ENCODE data around the gene TCAF2. TPM values are rescaled to one million over a fixed set of nuclear protein-coding genes. Genes with fewer than 3 reads are reported as not detected.
"Not testable (repeated sequence)": the region's sequence is repeated elsewhere in the genome, so short reads cannot be mapped to it uniquely, and the experiment has no call there.

Gene TCAF2
- total RNA-seq, 1 donor from 2014 or later, result 1.1 TPM

DNA sequence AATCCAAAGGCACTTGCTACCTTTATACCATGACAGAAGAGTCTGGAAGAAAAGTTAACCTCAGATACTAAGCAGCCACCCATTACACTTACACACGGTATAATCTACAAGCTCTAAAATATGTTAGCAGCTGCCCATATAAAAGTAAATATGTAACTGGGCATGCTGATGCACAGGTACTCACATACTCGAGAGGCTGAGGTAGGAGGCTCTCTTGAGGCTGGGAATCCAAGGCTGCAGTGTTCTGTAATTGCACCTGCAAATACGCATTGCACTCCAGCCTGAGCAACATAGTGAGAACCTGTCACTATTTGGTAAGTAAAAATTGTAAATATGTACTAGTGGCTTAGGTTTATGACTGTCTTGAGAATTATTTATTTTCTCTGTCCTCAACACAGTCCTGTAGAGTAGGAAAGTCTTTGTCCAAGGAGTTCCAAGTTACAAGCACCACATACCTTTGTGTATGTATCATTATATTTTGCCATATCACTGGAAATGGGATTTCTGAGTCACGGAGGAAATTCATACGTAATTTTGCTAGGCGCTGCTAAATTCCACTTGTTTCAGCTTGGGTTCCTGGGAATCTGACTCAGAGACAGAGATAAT lies 12.3 kb downstream of the TCAF2 start:
- FAIRE-seq; H3K36me3 ChIP-seq (ENCODE audit: control insufficient read depth, insufficient read depth, low read length); H3K27me3 ChIP-seq (ENCODE audit: control insufficient read depth, insufficient read depth, low read length); DNase-seq (ENCODE audit: low read depth); H3K4me3 ChIP-seq (ENCODE audit: low read depth, low read length): not testable (repeated sequence)

DNA sequence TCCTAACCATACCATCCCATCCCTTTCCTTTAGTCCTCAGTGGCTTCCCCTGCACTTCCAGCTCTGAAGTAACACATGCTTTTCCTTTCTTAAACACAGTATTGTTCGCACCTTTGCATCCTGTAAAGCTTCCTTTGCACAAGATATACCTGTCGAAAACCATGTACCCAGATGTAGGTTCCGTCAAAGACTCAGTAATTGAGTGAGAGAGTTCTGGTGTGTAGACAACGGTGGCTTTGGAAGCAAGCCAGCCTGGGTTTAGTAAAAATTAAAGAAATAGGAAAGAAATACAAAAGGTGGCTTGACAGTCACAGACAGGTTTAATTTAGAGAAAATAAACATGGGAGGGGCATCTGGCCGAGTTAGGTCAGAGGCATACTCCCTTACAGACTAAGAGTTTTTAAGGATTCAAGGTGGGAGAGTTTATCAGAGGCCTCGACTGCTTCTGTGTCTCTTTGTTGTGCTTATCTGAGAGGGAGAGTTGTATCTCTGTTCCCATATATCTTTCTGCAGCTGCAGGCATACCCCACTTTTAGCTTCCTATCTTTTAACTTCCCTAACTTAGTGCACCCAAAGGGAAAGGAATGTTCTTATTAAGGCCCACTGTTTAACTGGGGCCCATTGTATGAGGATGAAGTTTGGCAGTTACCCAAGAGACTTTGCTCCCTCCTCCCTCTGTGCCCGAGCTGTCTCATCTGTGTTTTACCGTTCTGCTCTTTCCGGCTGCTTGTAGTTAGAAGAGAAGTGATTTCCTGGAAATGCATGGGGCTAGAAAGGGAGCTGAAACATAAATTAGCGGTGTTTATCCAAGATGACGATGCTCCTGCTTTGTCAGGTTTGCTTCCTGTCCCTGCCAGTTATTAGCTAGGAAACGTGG lies 14.8 kb downstream of the TCAF2 start:
- H3K27me3 ChIP-seq (ENCODE audit: control insufficient read depth, insufficient read depth, low read length); FAIRE-seq; H3K4me3 ChIP-seq (ENCODE audit: low read depth, low read length); DNase-seq (ENCODE audit: low read depth); H3K36me3 ChIP-seq (ENCODE audit: control insufficient read depth, insufficient read depth, low read length): not testable (repeated sequence)

DNA sequence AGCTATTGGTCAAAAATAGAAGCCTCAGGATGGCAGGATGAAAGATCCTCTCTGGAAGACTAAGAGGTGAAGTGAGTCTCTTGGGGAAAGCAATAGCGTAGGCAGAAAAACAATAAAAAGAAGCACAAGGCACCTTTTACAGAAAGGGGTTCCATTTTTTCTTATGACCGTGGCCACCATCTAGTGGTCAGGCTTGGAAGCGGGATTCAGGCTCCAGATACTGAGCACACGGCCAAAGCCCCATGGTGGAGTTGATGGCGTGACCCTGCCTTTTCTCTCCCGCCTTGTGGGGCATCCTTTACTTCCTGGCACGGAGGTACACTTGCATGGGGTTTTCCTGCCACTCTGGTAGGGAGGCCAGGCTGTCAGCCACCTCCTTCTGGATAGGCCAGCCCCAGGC lies 18.6 kb downstream of the TCAF2 start:
- not testable (repeated sequence) for H3K27me3 ChIP-seq (ENCODE audit: control insufficient read depth, insufficient read depth, low read length); H3K36me3 ChIP-seq (ENCODE audit: control insufficient read depth, insufficient read depth, low read length); H3K4me3 ChIP-seq (ENCODE audit: low read depth, low read length); FAIRE-seq; DNase-seq (ENCODE audit: low read depth)

DNA sequence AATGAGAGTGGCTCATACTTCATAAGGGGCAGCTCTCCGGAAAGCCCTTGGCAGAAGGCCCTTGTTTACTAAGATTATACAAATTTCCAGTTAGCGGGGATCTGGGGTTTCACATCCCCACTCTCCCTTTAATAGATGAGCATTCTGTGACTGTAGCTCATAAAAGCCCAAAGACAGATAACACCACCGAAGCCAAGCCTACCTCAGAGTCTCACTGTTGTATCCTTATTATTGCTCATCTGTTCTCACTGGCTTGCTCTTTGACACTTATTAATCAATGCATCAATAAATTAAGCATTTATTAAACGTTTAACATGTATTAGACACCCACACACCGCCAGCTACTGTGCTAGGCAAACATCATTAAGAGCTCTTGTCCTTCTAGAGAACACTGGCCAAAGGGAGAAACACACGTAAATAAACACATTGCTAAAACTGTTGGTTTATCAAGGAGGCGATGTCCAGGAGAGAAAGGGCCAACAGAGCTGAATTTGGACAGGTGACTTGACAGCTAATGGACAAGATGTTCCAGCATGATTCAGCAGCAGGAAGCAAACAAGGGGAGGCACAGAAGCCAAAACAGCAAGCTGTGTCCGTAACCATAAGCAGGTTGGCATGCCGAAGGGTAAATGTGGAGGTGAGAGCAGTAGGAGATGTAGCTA lies 19.9 kb downstream of the TCAF2 start:
- H3K4me3 ChIP-seq (ENCODE audit: low read depth, low read length); FAIRE-seq; DNase-seq (ENCODE audit: low read depth); H3K27me3 ChIP-seq (ENCODE audit: control insufficient read depth, insufficient read depth, low read length); H3K36me3 ChIP-seq (ENCODE audit: control insufficient read depth, insufficient read depth, low read length): not testable (repeated sequence)

DNA sequence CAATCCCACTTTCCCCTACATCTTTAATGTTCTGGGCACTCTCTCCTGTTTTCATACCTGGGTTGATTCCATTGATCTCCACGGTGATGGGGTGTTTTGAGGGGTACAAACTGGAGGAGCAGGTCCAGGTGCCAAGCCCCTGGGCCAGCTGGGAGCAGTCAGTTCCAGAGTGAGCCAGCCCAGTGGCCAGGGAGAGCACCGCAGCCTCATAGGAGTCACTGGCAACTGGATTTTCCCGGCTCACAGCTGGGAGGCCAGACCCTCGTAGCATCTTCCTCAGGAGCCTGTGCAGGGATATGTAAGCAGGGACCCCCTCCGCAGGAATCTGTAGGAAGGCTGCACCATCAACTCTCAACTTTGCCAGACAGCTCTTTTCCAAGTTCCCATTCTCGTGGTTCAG lies 25.8 kb downstream of the TCAF2 start:
- FAIRE-seq; DNase-seq (ENCODE audit: low read depth); H3K4me3 ChIP-seq (ENCODE audit: low read depth, low read length); H3K27me3 ChIP-seq (ENCODE audit: control insufficient read depth, insufficient read depth, low read length); H3K36me3 ChIP-seq (ENCODE audit: control insufficient read depth, insufficient read depth, low read length): not testable (repeated sequence)

DNA sequence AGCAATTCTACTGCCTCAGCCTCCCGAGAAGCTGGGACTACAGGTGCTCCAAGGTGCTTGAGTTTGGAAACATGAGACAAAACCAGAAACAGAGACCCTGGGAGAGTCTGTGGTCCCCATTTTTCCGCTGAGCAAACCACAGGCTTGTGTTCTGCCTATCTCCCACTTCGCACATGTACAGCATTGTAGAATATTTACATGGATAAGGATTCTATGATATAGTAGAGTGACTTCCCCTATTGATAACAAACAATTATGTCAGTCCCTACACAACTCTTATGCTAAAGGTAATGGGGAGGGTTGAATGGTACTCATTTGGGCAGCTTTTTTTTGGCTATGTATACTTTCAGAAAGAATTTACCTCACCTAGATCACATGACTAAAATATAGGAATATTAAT lies 29.1 kb downstream of the TCAF2 start:
- H3K4me3 ChIP-seq (ENCODE audit: low read depth, low read length); DNase-seq (ENCODE audit: low read depth); H3K36me3 ChIP-seq (ENCODE audit: control insufficient read depth, insufficient read depth, low read length); H3K27me3 ChIP-seq (ENCODE audit: control insufficient read depth, insufficient read depth, low read length); FAIRE-seq: not testable (repeated sequence)

DNA sequence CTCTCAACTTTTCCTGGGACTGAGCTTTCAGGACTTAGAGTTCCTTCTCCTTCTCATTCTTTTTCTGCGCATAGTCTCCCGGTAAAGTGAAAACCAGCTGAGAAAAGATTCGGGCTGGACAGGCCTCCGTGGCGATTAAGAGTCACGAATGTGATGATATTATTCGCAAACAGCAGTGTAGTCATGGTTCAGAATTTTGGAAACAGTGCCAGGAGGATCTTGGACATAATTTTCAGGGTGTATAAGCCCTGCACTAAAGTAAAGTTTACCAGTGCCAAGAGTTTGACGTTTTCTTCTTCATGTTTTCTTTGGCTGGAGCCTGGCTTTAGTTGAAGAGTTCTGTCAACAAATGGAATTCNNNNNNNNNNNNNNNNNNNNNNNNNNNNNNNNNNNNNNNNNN lies 29.7 kb downstream of the TCAF2 start:
- not testable (repeated sequence) for H3K27me3 ChIP-seq (ENCODE audit: control insufficient read depth, insufficient read depth, low read length); H3K36me3 ChIP-seq (ENCODE audit: control insufficient read depth, insufficient read depth, low read length); DNase-seq (ENCODE audit: low read depth); H3K4me3 ChIP-seq (ENCODE audit: low read depth, low read length); FAIRE-seq

Other genes with a start within 250 kb of the TCAF2 start
- gene ZYX, start 239.6 kb upstream of the TCAF2 start, total RNA-seq, result 9.2 and 10.6 TPM in 2 replicates
- gene EPHA1, start 212.1 kb upstream of the TCAF2 start, total RNA-seq, result 19.0 and 51.5 TPM in 2 replicates
- not detected in 2 replicates for gene TAS2R60, start 177.5 kb upstream of the TCAF2 start, total RNA-seq
- not detected in 2 replicates for gene TAS2R41, start 143.1 kb upstream of the TCAF2 start, total RNA-seq
- gene CTAGE15, start 49.2 kb upstream of the TCAF2 start, total RNA-seq, result 1.4 TPM in 1 of 2 replicates, not detected in the other
- gene CTAGE6, start 136.7 kb downstream of the TCAF2 start, total RNA-seq, result 0.13 and 0.26 TPM in 2 replicates